Measurements from ENCODE around the gene SRGAP1. TPM values are rescaled to one million over a fixed set of nuclear protein-coding genes. Genes with fewer than 3 reads are reported as not detected.

SRGAP1 gene
- polyA plus RNA-seq, 1 donor (not counting 4 experiments of a cell fraction or from before 2014, with no cell fraction given) = 4.5 TPM

- FAIRE-seq (no peak), DNase-seq (ENCODE audit: low read depth, low spot score) (no peak)
- Histone ChIP-seq H3K27ac (ENCODE audit: control insufficient read depth, insufficient read depth, low read length) (no peak overlapping the region), H3K79me2 (ENCODE audit: control insufficient read depth, insufficient read depth, low read length) (no peaks in the 10 kb centered on the region), H2AFZ (ENCODE audit: control insufficient read depth, low read length) (no peak overlapping the region), H3K36me3 (ENCODE audit: control insufficient read depth in 2 of 2, extremely low read depth in 1 of 2, insufficient read depth in 2 of 2, low read length in 2 of 2) (no peaks in the 10 kb centered on the region), H3K4me3 (ENCODE audit: control insufficient read depth in 2 of 3, extremely low read depth in 1 of 3, insufficient read depth in 2 of 3, low read depth in 1 of 3, low read length in 3 of 3) (no peak overlapping the region), H3K4me2 (ENCODE audit: control insufficient read depth, extremely low read depth, insufficient read depth, low read depth, low read length) (no peak overlapping the region), H4K20me1 (ENCODE audit: control insufficient read depth, extremely low read depth, insufficient read depth, low read length) (no peaks in the 10 kb centered on the region), H3K9me3 (ENCODE audit: control insufficient read depth, low read depth, low read length) (no peaks in the 10 kb centered on the region), H3K27me3 (ENCODE audit: control insufficient read depth, extremely low read depth, insufficient read depth, low read length) (no peaks in the 10 kb centered on the region), H3K9me1 (ENCODE audit: control insufficient read depth, extremely low read depth, insufficient read depth, low read length) (no peaks in the 10 kb centered on the region), H3K9ac (ENCODE audit: control insufficient read depth, extremely low read depth, insufficient read depth, low read length) (no peak overlapping the region), H3K4me1 (ENCODE audit: control insufficient read depth, extremely low read depth, insufficient read depth, low read length) (no peaks in the 10 kb centered on the region)
- no peak for TF ChIP-seq EZH2 (IDR thresholded peaks at IDR 0.05; ENCODE audit: low read length)
- TF ChIP-seq, protein P1, sequence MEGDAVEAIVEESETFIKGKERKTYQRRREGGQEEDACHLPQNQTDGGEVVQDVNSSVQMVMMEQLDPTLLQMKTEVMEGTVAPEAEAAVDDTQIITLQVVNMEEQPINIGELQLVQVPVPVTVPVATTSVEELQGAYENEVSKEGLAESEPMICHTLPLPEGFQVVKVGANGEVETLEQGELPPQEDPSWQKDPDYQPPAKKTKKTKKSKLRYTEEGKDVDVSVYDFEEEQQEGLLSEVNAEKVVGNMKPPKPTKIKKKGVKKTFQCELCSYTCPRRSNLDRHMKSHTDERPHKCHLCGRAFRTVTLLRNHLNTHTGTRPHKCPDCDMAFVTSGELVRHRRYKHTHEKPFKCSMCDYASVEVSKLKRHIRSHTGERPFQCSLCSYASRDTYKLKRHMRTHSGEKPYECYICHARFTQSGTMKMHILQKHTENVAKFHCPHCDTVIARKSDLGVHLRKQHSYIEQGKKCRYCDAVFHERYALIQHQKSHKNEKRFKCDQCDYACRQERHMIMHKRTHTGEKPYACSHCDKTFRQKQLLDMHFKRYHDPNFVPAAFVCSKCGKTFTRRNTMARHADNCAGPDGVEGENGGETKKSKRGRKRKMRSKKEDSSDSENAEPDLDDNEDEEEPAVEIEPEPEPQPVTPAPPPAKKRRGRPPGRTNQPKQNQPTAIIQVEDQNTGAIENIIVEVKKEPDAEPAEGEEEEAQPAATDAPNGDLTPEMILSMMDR (optimal IDR thresholded peaks at IDR 0.05 in 1 of 3, IDR thresholded peaks at IDR 0.05 in 1 of 3, conservative IDR thresholded peaks at IDR 0.05 in 1 of 3; ENCODE audit: extremely low read depth in 1 of 3, insufficient read depth in 2 of 3, low read length in 3 of 3) = no peak
- dilution Hi-C loops (cut with MboI; ENCODE audit: extremely low pct_ligation_motif_present, low sequenced_read_pairs) = no loop called here
Measured at GRCh38 chr12:63814146-63814772, 30.2 kb upstream of the SRGAP1 start.

- H3K27ac ChIP-seq (ENCODE audit: control insufficient read depth, insufficient read depth, low read length) = no peak overlapping the region
- H3K36me3 ChIP-seq (ENCODE audit: control insufficient read depth in 2 of 2, extremely low read depth in 1 of 2, insufficient read depth in 2 of 2, low read length in 2 of 2) = no peaks in the 10 kb centered on the region
- no peak for DNase-seq (ENCODE audit: low read depth, low spot score)
- H3K4me3 ChIP-seq (ENCODE audit: control insufficient read depth in 2 of 3, extremely low read depth in 1 of 3, insufficient read depth in 2 of 3, low read depth in 1 of 3, low read length in 3 of 3) = no peak overlapping the region
- no peak overlapping the region for H2AFZ ChIP-seq (ENCODE audit: control insufficient read depth, low read length)
- no peaks in the 10 kb centered on the region for H3K9me3 ChIP-seq (ENCODE audit: control insufficient read depth, low read depth, low read length)
- H3K79me2 ChIP-seq (ENCODE audit: control insufficient read depth, insufficient read depth, low read length) = no peaks in the 10 kb centered on the region
- no peak overlapping the region for H3K4me2 ChIP-seq (ENCODE audit: control insufficient read depth, extremely low read depth, insufficient read depth, low read depth, low read length)
- no peaks in the 10 kb centered on the region for H4K20me1 ChIP-seq (ENCODE audit: control insufficient read depth, extremely low read depth, insufficient read depth, low read length)
- TF ChIP-seq, protein P1 (optimal IDR thresholded peaks at IDR 0.05 in 1 of 3, IDR thresholded peaks at IDR 0.05 in 1 of 3, conservative IDR thresholded peaks at IDR 0.05 in 1 of 3; ENCODE audit: extremely low read depth in 1 of 3, insufficient read depth in 2 of 3, low read length in 3 of 3) = no peak
- no peak for TF ChIP-seq EZH2 (IDR thresholded peaks at IDR 0.05; ENCODE audit: low read length)
- no peaks in the 10 kb centered on the region for H3K9me1 ChIP-seq (ENCODE audit: control insufficient read depth, extremely low read depth, insufficient read depth, low read length)
- no peak overlapping the region for H3K9ac ChIP-seq (ENCODE audit: control insufficient read depth, extremely low read depth, insufficient read depth, low read length)
- no peaks in the 10 kb centered on the region for H3K27me3 ChIP-seq (ENCODE audit: control insufficient read depth, extremely low read depth, insufficient read depth, low read length)
- no peak for FAIRE-seq
- H3K4me1 ChIP-seq (ENCODE audit: control insufficient read depth, extremely low read depth, insufficient read depth, low read length) = no peaks in the 10 kb centered on the region
- dilution Hi-C loops (cut with MboI; ENCODE audit: extremely low pct_ligation_motif_present, low sequenced_read_pairs) = no loop called here
Measured at GRCh38 chr12:63815482-63815852, 29.0 kb upstream of the SRGAP1 start.
